T1000 (cell line): Measurements from ENCODE around the gene RPH3AL.
"Not testable (repeated sequence)": the region's sequence is repeated elsewhere in the genome, so short reads cannot be mapped to it uniquely, and the experiment has no call there.

Source experiments
- DNase-seq: peaks from one replicate; lab custom pipeline; 2025; ENCODE audit warnings: mixed read lengths; lab: John Stamatoyannopoulos, UW

Gene RPH3AL

DNA sequence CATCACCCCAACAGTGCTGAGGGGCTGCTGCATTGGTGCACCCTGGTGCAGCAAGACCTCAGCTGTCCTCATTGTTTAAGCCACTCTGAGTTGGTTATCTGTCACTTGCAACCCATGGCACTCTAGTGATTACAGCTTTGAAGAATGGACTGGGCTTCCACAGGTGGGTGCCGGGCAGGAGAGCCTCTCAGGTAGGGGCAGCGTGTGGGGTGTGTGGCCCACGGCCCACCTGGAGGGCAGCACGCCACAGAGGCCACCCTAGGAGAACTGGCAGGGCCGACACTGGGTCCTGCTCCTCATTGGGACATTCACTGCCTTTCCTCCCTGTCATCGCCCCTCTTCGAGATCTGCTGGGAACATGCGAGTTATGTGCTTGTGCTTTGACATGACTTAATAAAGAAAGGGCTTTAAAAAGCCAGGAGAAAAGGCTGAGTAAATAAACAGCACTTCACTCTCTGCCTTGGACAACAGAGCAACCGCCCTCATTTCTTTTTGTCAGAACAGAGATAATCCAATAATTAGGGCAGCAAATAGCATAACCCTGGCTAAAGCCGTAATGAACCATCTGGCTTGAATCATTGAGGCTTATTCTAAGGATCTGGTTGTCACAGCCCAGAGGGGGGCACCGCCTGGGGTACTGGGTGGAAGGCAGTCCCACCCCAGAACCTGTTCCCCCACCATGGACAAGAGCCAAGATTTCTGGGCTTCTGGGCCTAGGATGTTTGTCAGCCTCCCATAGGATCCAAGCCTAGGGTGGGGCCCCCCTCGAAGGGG lies 174.1 kb downstream of the RPH3AL start:
- DNase-seq, result no peak

DNA sequence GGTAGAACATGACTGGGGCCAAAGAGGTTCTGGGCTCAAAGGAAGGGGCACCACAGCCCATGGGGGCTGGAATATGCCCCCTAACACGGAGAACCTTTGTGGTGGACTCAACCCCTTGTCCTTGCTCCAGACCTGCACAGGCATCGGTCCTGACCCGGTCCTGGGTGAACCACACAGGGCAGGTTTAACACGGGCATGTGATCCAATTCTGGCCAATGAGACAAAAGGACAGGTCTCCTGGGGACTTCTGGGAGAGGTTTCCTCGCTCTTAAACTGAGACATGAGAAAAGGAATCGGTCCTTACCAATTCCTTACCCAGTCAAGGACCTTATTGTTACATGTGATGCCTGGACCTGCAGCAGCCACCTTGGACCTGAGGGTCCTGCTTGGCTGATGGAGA lies 174.8 kb downstream of the RPH3AL start:
- no peak for DNase-seq

DNA sequence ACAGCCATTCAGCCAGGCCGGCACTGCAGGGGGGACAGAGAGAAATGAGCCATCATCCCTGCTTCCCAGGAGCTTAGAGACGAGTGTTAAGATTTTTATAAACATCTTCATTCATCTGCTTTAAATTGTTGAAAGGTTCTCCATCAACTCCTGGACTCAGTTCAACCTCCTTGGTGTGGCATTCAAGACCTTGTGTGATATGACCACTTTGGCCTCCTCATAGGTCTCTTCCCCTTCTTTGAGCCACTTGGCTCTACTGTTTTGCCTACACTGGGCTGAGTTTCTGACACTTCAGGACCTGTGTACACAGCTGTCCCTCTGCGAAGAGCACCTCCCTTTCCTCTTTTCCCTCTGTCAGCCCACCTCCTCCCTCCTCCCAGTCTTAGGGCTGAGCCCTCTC lies 175.5 kb downstream of the RPH3AL start:
- no peak for DNase-seq

DNA sequence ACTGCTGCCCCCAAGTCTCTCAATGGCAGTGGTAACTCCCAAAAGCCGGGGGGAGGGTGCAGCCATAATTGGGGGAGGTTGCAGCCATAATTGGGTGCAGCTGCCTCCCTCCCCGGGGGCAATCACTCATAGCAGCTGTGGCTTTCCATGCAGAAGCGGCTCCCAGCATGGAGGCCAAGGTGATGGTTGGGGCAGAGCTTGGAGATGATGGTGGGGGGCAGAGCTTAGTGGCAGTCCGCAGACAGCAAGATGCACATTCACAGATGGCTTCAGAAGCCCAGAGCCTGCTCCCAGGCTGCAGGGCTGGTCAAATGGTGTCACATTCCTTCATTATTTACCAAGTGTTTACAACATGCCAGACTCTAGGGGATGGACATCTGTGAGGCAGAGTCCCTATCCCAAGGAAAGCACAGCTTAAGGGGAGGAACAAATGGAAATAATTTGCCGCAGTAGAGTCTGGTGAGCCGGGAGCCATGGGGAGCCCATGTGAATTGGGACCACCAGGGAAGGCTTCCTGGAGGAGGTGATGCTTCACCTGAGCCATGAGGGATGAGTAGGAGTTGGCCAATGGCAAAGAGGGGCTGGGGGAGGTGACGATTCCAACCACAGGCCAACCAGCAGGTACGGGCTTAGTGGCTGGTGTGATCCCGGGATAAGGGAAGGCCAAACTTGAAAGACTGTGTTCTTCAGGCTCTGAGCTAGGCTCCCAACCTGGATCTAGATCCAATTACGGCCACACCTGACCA lies 179.3 kb downstream of the RPH3AL start:
- DNase-seq, result no peak

DNA sequence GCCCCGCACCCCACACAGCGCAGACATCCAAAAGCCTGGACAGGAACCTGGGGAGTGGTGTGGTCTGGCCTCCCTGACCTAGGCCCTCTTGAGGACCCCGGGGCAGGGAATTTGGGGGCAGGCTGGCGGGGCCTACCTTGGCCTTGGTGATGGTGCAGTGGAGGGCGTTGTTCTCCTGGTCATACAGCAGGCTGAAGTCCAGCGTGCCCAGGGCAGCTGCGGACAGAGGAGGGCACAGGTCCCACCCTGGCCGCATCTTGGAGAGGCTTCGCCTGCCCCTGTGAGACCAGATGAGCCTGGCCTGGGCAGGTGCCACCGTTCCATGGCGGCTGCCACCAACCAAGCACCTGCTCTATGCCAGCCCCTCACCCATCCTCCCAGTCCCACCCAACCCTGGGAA lies 180.2 kb downstream of the RPH3AL start:
- no peak for DNase-seq

DNA sequence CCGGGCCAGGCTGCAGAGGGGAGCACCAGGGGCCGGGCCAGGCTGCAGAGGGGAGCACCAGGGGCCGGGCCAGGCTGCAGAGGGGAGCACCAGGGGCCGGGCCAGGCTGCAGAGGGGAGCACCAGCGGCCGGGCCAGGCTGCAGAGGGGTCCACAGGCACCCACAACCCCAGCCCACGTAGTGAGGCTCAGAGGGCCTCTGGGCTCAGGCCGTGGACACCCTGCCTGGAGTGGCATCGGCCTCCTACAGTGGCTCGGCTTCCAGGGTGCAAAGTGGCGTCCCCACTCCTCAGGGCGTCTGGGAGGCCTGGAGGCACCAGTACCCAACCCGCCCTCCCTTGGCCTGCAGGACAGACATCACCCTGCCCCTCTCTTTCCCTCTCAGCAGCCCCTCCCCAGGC lies 180.7 kb downstream of the RPH3AL start:
- no peak for DNase-seq

DNA sequence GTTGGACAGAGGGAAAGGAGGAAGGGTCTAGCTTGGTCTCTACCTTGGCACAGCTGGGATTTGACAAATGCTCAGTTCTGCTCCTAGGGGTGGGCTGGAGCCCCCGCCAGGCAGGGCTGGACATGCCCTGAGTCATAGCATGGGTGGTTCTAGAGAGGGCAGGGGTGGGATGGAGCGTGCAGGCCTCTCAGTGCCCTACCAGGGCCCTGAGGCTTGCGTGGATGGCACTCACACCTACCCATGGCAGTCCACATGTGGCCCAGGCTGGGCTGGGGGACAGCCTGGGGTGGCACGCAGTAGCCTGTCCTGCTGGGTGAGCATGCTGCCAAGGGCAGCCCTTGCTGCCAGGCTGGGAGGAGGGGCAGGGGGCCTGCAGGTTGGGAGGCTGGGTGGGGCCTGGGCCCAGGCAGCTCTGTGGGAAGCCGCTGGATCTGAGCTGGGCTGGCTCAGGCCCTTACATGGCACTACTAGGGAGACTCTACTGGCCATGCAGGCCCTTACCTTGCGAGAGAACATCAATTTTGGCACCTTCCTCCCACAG lies 182.4 kb downstream of the RPH3AL start:
- no peak for DNase-seq

DNA sequence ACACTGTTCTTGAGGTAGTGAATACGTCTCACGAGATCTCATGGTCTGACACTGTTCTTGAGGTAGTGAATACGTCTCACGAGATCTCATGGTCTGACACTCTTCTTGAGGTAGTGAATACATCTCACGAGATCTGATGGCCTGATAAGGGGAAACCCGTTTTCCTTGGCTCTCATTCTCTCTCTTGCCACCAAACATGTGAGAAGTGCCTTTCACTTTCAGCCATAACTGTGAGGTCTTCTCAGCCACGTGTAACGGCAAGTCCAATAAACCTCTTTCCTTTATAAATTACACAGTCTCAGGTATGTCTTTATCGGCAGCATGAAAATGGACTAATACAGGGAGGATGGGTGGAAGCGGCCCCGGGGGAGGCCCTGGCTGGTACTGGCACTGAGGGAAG lies 184.0 kb downstream of the RPH3AL start:
- not testable (repeated sequence) for DNase-seq

DNA sequence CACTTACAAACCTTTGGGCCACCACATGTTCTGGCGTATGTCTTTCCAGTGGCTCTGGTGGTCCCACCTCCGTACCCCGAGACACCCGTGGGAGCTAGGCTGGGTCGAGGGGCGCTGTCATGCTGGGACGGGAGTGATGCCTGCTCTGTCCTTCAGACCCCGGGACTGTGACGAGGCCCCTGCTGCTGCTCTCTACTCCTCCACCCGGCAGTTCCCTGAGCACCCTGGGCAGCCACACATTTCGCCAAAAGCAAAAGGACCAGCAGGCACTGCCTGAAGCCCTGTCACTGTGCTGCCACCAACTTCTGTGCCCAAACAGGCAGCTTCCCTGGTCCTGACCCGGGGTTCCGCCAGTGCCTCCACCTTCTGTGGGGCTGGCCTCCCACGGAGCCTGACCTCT lies 186.7 kb downstream of the RPH3AL start:
- no peak for DNase-seq

DNA sequence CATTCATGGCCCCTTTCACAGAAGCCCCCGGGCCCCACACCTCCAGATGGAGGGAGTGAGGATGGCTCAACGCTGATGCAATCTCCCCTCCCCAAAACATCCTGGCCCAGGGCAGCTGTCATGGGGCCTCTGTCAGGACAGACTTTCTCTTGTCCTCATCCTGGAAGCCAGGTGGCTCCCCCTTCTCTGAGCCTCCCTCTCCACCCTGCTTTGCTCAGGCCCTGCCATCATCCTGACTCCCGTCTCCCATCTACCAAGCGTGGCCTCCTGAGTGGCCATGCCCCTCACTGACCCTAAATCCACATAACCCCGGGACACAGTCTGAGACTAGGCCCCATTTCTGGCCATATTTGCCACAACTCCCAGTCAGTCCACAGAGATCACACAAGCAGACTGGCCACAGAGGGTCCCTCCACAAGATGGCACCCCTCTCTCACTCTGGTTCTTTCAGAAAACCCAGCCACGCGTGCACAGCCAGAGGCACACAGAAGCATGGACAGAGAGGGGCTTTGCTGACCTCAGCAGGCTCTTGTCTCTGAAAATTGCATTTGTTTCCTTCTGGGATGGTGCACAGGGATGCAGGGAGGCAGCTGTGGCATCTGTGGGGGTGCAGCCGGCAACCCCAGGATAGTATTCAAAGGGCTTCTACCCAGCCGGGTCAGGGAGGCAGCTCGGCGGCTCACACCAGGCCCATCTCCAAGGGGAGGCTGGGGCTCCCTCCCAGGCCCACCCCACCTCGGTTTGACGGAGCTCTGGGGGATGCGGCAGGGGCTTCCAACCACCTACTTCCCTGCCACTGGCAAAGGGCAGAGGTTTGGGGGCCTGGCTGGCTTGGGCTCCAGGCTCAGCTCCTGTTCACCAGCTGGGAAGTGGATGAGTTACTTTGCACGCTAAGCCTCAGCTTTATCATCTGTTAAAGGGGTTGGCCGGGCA lies 188.0 kb downstream of the RPH3AL start:
- DNase-seq, result no peak

DNA sequence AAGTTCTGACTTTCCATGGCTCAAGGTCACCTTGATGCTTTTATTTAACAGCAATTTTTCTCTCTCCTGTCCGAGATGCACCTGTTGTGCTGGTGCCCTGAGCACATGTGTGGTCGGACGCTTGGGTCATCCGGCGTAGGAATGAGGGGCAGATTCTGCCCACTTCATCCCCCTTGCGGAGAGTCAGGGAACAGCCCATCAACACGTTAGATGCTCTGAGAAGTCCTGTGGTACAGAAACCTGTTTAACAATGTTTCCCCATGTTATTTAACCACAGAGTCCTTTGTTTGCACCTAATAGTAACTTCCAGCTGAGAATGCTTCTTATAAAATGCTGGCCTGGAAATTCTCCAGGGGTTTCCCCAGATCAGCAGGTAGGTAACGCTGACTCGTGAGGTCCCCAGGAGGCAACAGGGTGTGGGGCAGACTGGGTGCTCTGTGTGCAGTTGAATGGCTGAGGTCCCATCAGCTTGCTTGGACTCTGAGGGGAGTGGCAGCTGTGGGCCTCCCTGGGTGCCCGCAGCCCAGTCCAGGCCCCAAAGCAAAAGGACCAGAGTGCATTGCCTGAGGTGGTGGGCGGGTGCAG lies 189.0 kb downstream of the RPH3AL start:
- DNase-seq, result no peak

DNA sequence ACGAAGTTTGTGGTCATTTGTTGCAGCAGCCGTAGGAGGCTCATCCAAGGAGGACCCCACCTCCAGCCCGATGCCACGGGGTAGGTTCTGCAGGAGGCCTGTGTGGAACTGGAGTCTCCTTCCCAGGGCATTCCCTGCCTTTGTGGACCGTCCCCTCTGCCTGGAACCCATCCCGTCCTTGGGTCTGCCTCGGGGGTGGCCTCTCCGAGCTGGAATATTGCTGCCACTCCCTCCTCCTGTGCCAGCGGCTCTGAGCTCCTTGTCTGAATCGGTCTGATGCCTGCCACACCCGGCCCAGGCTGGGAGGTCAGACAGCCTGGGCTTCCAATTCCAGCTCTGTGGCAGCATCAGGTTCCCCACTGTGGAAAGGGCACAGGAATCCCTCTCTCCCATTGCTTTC lies 189.9 kb downstream of the RPH3AL start:
- no peak for DNase-seq
